Activated CD4-positive, alpha-beta T cell treated with anti-CD3 and anti-CD28 coated beads for 48 hours (primary cell): ENCODE results near the gene BAG5.
"Not testable (repeated sequence)": the region's sequence is repeated elsewhere in the genome, so short reads cannot be mapped to it uniquely, and the experiment has no call there.

ENCODE experiments used
- DNase-seq: peaks from one replicate; pipeline ENCODE4 v3.0.0-alpha.2; 2020

The BAG5 gene

DNA sequence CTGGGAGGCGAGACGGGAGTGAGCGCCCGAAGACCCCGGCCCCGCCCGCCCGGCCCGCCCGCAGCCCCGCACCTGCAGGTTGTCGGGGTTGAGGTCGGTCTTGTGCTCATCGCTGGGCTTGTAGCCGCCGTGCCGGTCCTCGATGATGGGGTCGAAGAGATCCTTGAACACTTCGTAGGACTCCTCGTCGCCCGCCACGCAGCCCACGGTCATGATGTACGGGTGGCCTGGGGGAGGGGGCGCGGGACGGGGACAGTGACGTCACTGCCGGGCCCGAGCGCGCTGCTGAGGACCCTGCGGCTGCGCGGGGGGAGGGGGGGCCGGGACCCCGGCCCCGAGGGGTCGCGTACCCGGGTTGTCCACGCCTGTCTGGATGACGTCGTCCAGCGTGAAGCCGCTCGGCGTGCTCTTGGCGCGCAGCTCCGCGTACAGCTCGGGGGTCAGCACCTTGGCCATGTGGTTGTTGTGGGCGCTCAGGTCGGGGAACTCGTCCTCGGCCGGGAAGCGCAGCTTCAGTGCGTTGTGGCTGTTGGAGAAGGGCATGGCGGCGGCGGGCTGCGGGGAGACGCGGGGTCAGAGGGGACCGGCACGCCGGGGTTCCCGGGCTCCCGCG is 40.4 kb downstream of the BAG5 start:
- no peak for DNase-seq

- DNase-seq, result no peak
Measured at GRCh38 chr14:103521438-103521950, 41.0 kb downstream of the BAG5 start.

DNA sequence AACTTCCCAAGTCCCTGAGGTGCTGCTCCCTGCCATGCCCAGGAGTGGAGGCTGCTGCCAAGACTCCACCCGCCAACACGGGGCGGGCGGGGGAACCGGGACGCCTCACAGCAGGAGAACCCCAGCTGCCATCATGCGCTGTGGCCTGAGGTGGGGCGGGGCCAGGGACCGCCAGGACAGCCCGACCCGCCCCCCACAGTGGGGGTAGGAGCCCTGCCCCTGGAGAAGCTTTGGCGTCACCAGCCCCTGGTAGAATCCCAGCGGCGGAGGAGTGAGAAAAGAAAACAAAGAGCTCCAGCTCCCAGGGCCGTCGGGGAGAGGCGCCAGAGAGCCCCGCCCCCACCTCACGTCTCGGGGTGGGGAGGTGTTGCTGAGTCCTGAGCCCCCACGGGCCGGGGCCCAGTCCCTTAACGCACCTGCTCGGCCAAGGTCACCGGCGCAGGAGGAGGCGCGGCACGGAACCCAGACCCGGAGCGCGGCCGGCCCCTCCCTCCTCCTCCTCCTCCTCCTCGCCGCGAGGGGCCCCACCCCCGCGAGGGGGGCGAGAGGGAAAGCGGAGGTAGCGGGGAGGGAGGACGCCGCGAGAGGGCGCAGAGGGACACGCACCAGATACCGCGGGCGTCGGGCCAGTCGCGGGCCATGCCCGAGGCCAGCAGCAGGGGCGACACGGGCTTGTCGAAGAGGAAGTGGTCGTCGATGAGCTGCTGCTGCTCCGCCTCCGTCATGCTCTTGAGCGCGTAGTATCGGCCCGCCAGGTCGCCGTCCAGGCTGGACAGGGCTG is 41.6 kb downstream of the BAG5 start:
- peak; percentile 66 for DNase-seq

- DNase-seq, result no peak
Measured at GRCh38 chr14:103520269-103520656, 42.2 kb downstream of the BAG5 start.

DNA sequence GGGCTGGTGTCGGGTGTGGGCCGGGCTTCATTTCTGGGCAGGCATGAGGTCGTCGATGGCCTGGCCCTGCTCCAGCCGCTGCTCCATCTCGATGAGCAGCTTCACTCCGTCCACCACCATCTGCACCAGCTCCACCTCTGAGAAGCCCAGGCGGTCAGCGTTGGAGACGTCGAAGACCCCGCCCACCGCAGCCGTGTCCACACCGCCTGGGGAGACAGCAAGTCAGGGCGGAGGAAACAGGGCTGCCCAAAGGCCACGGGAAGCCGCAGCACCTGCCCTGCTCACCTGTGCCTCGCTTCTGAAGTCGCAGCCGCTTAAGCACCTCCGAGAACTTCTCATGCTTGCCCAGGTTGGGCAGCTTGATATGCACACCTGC is 42.6 kb downstream of the BAG5 start:
- peak; percentile 1 for DNase-seq

GRCh38 chr14:103519043-103519836 is 43.2 kb downstream of the BAG5 start:
- no peak for DNase-seq

DNA sequence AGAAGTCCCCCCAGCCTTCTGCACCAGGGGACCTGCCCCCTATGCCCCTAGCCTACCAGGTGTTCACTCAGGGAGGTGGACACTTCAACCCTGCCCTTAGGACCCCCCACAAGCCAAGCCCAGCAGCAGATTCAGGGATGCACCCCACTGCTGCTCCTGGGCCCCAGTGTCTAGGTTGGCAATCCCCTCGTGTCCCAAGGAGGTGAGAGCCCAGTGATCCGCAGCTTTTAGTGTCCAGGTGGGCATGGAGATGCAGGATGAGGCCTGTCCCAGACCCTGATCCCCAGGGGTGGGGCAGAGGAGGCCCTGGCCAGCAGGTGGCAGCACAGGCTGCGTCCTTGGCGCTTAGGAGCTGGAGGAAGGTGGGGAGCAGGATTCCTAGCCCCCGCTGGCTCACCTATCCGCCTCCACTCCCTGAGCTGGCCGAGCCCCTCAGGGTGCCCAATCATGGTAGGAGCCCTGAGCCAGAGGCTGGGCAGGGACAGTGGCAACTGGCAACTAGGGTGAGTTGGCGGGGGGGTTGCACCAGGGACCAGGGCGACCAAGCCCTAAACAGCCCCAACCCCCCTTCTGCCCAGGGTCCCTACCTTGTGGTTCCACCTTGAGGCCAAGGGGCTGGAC is 43.9 kb downstream of the BAG5 start:
- peak; percentile 73 for DNase-seq

GRCh38 chr14:103517721-103518421 is 44.6 kb downstream of the BAG5 start:
- no peak for DNase-seq

- no peak for DNase-seq
Measured at GRCh38 chr14:103517174-103517566, 45.3 kb downstream of the BAG5 start.

GRCh38 chr14:103516426-103517173 is 45.9 kb downstream of the BAG5 start:
- DNase-seq, result no peak

DNA sequence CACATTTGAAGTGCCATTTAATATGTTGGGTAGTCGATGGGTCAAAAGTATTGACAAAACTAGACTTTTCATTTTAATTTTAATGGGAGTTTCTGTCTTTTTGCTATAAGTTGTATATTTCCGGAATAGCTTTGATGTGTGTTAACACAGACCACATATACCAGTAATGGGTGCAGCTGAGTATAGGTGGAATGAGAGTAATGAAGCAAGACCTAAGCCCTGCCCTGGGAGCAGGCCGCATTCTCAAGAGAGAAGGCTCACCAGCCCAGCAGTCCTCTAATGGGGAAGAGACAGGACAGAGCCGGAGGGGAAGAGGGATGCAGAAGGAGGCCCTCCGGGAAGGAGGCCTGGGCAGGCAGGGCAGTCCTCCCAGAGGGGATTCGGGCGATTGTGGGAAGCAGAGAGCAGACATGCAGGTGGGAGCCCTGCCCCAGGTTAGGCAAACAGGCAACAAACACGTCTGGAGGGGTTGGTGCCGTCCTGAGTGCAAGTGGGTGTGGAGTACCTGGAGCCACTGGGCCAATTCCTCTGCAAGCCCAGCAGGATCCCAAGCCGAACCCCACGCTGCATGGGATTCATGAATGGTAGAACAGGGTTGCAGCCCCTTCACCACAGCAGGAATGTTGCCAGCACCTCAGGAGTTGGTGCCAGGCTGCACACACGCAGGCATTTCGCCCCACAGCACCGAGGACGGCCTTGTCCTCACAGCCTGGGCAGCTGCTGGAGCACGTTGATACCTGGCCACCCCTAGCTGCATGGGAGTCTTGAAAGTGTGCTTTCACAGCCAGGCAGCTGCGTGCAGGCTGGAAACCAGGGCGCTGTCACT is 47.6 kb downstream of the BAG5 start:
- DNase-seq, result no peak

GRCh38 chr14:103512701-103513611 is 49.5 kb downstream of the BAG5 start:
- no peak for DNase-seq

- DNase-seq, result not testable (repeated sequence)
Measured at GRCh38 chr14:103512180-103512579, 50.3 kb downstream of the BAG5 start.

- no peak for DNase-seq
Measured at GRCh38 chr14:103510724-103511693, 51.4 kb downstream of the BAG5 start.

- no peak for DNase-seq
Measured at GRCh38 chr14:103509864-103510723, 52.4 kb downstream of the BAG5 start.

- DNase-seq, result no peak
Measured at GRCh38 chr14:103508521-103509329, 53.7 kb downstream of the BAG5 start.

- DNase-seq, result no peak
Measured at GRCh38 chr14:103507751-103508150, 54.7 kb downstream of the BAG5 start.
